ENCODE data around the gene DRC7.

The DRC7 gene

DNA sequence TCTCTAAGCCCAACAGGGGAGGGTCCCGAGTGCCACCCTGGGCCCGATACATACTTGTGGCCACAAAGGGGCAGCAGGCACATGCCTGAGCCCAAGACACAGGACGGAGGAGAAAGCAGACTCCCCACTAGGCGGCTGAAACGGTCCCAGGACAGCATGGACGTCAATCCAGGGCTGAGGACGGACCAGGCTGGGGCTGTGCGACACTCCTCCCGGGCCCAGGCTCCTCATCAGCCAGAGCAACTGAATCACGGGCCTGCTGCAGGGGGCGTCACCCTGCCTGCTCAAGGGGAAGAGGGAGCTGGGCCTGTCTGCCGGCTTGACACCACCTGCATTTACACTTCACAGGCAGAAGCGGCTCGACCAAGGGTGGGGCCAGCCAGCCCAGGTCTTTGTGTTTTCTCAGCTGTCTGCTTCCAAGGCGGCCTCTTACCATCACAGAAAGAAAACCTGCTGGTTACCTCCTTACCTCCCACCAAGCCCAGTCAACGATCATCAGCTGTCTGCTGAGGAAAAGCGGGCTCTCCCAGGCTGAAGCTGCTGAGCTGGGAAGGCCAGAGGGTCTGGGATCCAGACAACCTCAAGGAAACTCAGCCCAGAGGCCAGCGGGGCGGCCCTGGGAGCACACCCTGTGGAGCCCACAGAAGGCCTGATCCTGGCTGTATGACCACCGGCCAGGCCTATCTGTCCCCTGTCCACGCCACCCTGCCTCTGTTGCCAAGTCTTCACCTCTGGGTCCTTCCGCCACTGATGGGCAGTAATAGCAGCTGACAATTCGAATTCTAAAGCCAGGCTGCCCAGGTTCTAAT is 81.3 kb downstream of the DRC7 start:
- no peak for TF ChIP-seq FOXP2 (optimal IDR thresholded peaks at IDR 0.05; ENCODE audit: borderline replicate concordance, extremely low read depth, extremely low read length, insufficient read depth)
- TF ChIP-seq TAF1 (IDR thresholded peaks at IDR 0.05; ENCODE audit: borderline replicate concordance, insufficient read depth, low read length) = no peak
- TF ChIP-seq, protein P1, sequence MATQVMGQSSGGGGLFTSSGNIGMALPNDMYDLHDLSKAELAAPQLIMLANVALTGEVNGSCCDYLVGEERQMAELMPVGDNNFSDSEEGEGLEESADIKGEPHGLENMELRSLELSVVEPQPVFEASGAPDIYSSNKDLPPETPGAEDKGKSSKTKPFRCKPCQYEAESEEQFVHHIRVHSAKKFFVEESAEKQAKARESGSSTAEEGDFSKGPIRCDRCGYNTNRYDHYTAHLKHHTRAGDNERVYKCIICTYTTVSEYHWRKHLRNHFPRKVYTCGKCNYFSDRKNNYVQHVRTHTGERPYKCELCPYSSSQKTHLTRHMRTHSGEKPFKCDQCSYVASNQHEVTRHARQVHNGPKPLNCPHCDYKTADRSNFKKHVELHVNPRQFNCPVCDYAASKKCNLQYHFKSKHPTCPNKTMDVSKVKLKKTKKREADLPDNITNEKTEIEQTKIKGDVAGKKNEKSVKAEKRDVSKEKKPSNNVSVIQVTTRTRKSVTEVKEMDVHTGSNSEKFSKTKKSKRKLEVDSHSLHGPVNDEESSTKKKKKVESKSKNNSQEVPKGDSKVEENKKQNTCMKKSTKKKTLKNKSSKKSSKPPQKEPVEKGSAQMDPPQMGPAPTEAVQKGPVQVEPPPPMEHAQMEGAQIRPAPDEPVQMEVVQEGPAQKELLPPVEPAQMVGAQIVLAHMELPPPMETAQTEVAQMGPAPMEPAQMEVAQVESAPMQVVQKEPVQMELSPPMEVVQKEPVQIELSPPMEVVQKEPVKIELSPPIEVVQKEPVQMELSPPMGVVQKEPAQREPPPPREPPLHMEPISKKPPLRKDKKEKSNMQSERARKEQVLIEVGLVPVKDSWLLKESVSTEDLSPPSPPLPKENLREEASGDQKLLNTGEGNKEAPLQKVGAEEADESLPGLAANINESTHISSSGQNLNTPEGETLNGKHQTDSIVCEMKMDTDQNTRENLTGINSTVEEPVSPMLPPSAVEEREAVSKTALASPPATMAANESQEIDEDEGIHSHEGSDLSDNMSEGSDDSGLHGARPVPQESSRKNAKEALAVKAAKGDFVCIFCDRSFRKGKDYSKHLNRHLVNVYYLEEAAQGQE (IDR thresholded peaks at IDR 0.05; ENCODE audit: insufficient read depth in 1 of 2, low read depth in 2 of 2, low read length in 2 of 2) = no peak
- no peak for TF ChIP-seq SIN3A (IDR thresholded peaks at IDR 0.05; ENCODE audit: borderline replicate concordance, insufficient read depth, low read length)
- TF ChIP-seq POLR2AphosphoS5 (IDR thresholded peaks at IDR 0.05; ENCODE audit: low read depth, low read length) = no peak

DNA sequence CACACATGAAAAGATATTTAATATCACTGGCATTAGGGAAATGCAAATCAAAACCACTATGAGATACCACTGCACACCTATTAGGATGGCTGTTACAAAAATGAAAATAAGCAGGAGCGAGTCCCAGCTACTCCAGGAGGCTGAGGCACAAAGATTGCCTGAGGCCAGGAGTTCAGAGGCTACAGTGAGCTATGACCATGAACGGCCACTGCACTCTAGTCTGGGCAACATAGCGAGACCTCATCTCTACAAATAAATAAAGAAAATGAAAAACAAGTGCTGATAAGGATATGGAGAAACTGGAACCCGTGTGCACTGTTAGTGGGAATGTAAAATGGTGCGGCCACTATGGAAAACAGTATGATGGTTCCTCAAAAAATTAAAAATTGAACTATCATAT is 84.1 kb downstream of the DRC7 start:
- TF ChIP-seq SIN3A (IDR thresholded peaks at IDR 0.05; ENCODE audit: borderline replicate concordance, insufficient read depth, low read length) = no peak
- TF ChIP-seq, protein P1 (IDR thresholded peaks at IDR 0.05; ENCODE audit: insufficient read depth in 1 of 2, low read depth in 2 of 2, low read length in 2 of 2) = no peak

DNA sequence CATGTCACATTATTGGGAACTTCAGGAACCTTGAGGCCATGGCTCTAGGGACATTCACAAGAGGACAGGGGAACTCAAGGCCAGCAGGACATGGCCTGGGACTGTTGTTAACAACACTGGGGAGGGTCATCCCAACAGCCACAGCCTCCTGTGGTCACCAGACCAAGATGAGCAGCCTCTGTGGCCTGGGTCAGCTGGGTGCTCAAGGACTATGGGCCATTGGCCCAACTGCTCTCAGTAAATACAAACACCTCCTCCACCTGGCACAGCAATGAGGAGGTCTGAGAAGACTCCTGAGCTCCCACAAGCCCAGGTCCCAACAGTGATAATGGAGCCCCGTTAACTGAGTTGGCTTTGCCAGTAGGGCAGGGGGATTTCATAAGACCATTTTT is 86.7 kb downstream of the DRC7 start:
- TF ChIP-seq SIN3A (IDR thresholded peaks at IDR 0.05; ENCODE audit: borderline replicate concordance, insufficient read depth, low read length) = no peak
- TF ChIP-seq TAF1 (IDR thresholded peaks at IDR 0.05; ENCODE audit: borderline replicate concordance, insufficient read depth, low read length) = no peak
- TF ChIP-seq, protein P1 (IDR thresholded peaks at IDR 0.05; ENCODE audit: insufficient read depth in 1 of 2, low read depth in 2 of 2, low read length in 2 of 2) = no peak
- no peak for TF ChIP-seq FOXP2 (optimal IDR thresholded peaks at IDR 0.05; ENCODE audit: borderline replicate concordance, extremely low read depth, extremely low read length, insufficient read depth)
- no peak for TF ChIP-seq POLR2AphosphoS5 (IDR thresholded peaks at IDR 0.05; ENCODE audit: low read depth, low read length)
